OCI-LY1 (cell line): ENCODE data around the gene GLMN.

Experiments used
- H2AFZ ChIP-seq: fragments of 200-600 bp; sonication (generic), shearing (Covaris generic); 2 replicates; pipeline ENCODE4 v1.6.0; 2014; ENCODE audit warnings: antibody characterized with exemption, mild to moderate bottlenecking, low read length
- H3F3A ChIP-seq: fragments of 200-600 bp; sonication (generic), shearing (Covaris generic); 2 replicates; pipeline ENCODE4 v1.6.0; 2014; ENCODE audit warnings: mild to moderate bottlenecking, antibody characterized with exemption, low read length, moderate library complexity; ENCODE audit not compliant: insufficient read depth
- H3K27ac ChIP-seq: fragments of 200-600 bp; sonication (generic); 2 replicates; pipeline ENCODE4 v1.5.1; 2014; ENCODE audit warnings: low read length, mixed run types, mild to moderate bottlenecking, low read depth; ENCODE audit not compliant: poor library complexity, severe bottlenecking
- H3K27me3 ChIP-seq: fragments of 200-600 bp; sonication (generic); 2 replicates; pipeline ENCODE4 v1.6.0; 2014; ENCODE audit warnings: antibody characterized with exemption, mild to moderate bottlenecking, low read length, moderate library complexity; ENCODE audit not compliant: insufficient read depth
- H3K36me3 ChIP-seq: fragments of 200-600 bp; sonication (generic); 2 replicates; pipeline ENCODE4 v1.6.1; 2014; ENCODE audit warnings: mild to moderate bottlenecking, antibody characterized with exemption, low read length, moderate library complexity, mixed read lengths; ENCODE audit not compliant: insufficient read depth
- H3K4me1 ChIP-seq: fragments of 200-600 bp; sonication (generic); 2 replicates; pipeline ENCODE4 v1.5.1; 2014; ENCODE audit warnings: mild to moderate bottlenecking, low read length, moderate library complexity; ENCODE audit not compliant: insufficient read depth, severe bottlenecking
- H3K4me2 ChIP-seq: fragments of 200-600 bp; sonication (generic), shearing (Covaris generic); 2 replicates; pipeline ENCODE4 v1.6.1; 2014; ENCODE audit warnings: low read length
- H3K4me3 ChIP-seq: fragments of 200-600 bp; sonication (generic); 2 replicates; pipeline ENCODE4 v1.5.1; 2014; ENCODE audit warnings: low read length, low read depth, mild to moderate bottlenecking, mixed read lengths; ENCODE audit not compliant: poor library complexity, severe bottlenecking
- H3K79me2 ChIP-seq: fragments of 200-600 bp; shearing (Covaris generic); 2 replicates; pipeline ENCODE4 v1.6.1; 2016; ENCODE audit warnings: mixed run types, low read length, mixed read lengths; ENCODE audit not compliant: insufficient read depth
- H3K9ac ChIP-seq: fragments of 200-600 bp; sonication (generic), shearing (Covaris generic); 2 replicates; pipeline ENCODE4 v1.6.1; 2014; ENCODE audit warnings: mild to moderate bottlenecking, low read length, mixed read lengths
- H3K9me2 ChIP-seq: fragments of 200-600 bp; sonication (generic), shearing (Covaris generic); 2 replicates; pipeline ENCODE4 v1.6.1; 2014; ENCODE audit warnings: low read depth, mild to moderate bottlenecking, low read length, mixed read lengths
- H3K9me3 ChIP-seq: fragments of 200-600 bp; shearing (Covaris generic); 2 replicates; pipeline ENCODE4 v1.6.1; 2014; ENCODE audit warnings: low read length, mixed read lengths
- H4K20me1 ChIP-seq: fragments of 200-600 bp; sonication (generic), shearing (Covaris generic); 2 replicates; pipeline ENCODE4 v1.6.0; 2016; ENCODE audit warnings: mild to moderate bottlenecking, low read length; ENCODE audit not compliant: insufficient read depth
- EZH2 ChIP-seq: fragments of 200-600 bp; sonication (generic), shearing (Covaris generic); IDR thresholded peaks from 2 replicates; pipeline ENCODE4 v1.8.0; 2017; ENCODE audit warnings: borderline replicate concordance, mixed run types, mild to moderate bottlenecking, antibody characterized with exemption, low read length, moderate library complexity, mixed read lengths
- TF ChIP-seq, protein P1 (sequence below): fragments of 200-600 bp; sonication (generic), shearing (Covaris generic); IDR thresholded peaks from 2 replicates; pipeline ENCODE4 v1.5.1; 2017; ENCODE audit warnings: mild to moderate bottlenecking, antibody characterized with exemption, low read length, moderate library complexity, mixed read lengths

The GLMN gene

DNA sequence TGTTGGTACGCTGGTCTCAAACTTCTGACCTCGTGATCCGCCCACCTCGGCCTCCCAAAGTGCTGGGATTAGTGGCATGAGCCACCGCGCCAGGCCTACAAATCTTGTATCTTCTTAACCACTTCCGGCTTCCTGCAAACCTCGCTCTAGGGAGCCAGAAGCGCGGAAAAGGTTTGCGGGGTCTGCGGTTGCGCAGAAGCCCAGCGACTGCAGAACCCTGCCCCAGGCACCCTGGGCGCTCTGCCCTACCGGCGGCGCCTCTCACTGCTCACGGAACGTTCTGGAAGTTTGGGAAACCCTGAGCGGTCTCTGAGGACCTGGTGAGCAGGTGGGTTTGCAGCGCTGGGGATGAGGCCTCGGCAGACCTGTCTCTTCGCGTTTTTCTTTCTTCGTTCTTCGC, 81.1 kb downstream of the GLMN start, which contains the start of gene C1orf146:
C1orf146 (plus strand) TSS at position 195 of the 400 bp plus-strand sequence. CDS start 13,506 bp downstream, outside the sequence.
- Histone ChIP-seq H3K36me3 (no peaks in the 10 kb centered on the region), H3K4me1 (no peaks in the 10 kb centered on the region), H4K20me1 (no peaks in the 10 kb centered on the region), H3K79me2 (no peaks in the 10 kb centered on the region), H3K4me3 (no peak within 1 kb of the TSS), H2AFZ (no peak within 1 kb of the TSS), H3K27ac (no peak within 1 kb of the TSS), H3K9ac (no peak within 1 kb of the TSS), H3K9me2 (no peaks in the 10 kb centered on the region), H3F3A (no peaks in the 10 kb centered on the region), H3K4me2 (no peak within 1 kb of the TSS), H3K27me3 (no peaks in the 10 kb centered on the region), H3K9me3 (no peaks in the 10 kb centered on the region)
- TF ChIP-seq, protein P1, sequence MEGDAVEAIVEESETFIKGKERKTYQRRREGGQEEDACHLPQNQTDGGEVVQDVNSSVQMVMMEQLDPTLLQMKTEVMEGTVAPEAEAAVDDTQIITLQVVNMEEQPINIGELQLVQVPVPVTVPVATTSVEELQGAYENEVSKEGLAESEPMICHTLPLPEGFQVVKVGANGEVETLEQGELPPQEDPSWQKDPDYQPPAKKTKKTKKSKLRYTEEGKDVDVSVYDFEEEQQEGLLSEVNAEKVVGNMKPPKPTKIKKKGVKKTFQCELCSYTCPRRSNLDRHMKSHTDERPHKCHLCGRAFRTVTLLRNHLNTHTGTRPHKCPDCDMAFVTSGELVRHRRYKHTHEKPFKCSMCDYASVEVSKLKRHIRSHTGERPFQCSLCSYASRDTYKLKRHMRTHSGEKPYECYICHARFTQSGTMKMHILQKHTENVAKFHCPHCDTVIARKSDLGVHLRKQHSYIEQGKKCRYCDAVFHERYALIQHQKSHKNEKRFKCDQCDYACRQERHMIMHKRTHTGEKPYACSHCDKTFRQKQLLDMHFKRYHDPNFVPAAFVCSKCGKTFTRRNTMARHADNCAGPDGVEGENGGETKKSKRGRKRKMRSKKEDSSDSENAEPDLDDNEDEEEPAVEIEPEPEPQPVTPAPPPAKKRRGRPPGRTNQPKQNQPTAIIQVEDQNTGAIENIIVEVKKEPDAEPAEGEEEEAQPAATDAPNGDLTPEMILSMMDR, result no peak
- TF ChIP-seq EZH2, result no peak

DNA sequence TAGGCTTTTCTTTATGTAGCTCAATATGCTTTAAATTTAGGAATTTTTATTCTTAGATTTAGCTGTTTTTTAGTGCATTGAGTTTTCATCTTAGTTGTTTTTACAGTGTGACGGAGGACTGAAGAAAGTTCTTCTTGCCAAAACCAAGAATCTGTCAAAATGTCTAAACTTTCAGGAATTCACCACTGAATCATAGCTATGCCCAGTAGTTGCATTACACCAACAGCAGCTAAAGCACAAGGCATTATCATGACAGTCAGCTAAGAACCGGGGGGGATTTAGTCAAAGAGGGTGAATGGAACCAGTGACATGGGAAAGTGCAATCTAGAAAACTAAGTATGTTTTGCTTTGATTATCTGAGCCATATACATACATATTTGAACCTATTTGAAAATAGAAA, 87.6 kb downstream of the GLMN start:
- H3K79me2 ChIP-seq, result no peaks in the 10 kb centered on the region
- H3K9ac ChIP-seq, result no peak overlapping the region
- H4K20me1 ChIP-seq, result no peaks in the 10 kb centered on the region
- no peak overlapping the region for H3K27ac ChIP-seq
- no peaks in the 10 kb centered on the region for H3K9me2 ChIP-seq
- TF ChIP-seq EZH2, result no peak
- TF ChIP-seq, protein P1, result no peak
- H2AFZ ChIP-seq, result no peak overlapping the region
- no peaks in the 10 kb centered on the region for H3K36me3 ChIP-seq
- H3K9me3 ChIP-seq, result 0 out of 2 replicates have a peak, but pooled peaks cover 2% of the 10 kb centered on the region
- no peak overlapping the region for H3K4me3 ChIP-seq
- H3F3A ChIP-seq, result no peaks in the 10 kb centered on the region
- no peaks in the 10 kb centered on the region for H3K4me1 ChIP-seq
- H3K27me3 ChIP-seq, result no peaks in the 10 kb centered on the region
- H3K4me2 ChIP-seq, result no peak overlapping the region

DNA sequence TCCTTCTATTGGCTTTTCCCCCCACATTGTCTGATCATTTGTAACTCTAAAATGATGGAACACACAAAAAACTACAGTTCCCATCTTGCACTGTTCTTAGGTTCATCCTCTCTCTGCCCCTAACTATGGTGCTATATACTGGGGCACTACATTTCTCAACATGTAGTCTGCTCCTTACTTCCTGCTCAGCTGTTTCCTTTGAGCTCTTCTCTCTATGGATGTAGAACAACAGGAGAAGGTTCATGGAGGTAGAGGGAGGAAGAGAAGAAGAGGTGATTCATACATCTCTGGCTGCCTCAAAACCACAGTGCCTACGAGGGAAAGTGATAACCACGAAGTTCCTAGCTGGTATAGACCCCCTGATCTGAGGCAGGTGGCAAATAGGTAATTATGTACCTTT, 88.1 kb downstream of the GLMN start:
- no peak for TF ChIP-seq EZH2
- TF ChIP-seq, protein P1, result no peak
- H3K27me3 ChIP-seq, result no peaks in the 10 kb centered on the region

More for the DNA sequence above, 88.1 kb downstream of the GLMN start:
- Histone ChIP-seq H3K9me3 (0 out of 2 replicates have a peak, but pooled peaks cover 3% of the 10 kb centered on the region), H3F3A (no peaks in the 10 kb centered on the region), H3K9me2 (no peaks in the 10 kb centered on the region), H3K4me3 (no peak overlapping the region), H3K27ac (no peak overlapping the region), H3K79me2 (no peaks in the 10 kb centered on the region), H3K4me2 (no peak overlapping the region), H4K20me1 (no peaks in the 10 kb centered on the region), H3K36me3 (no peaks in the 10 kb centered on the region), H2AFZ (no peak overlapping the region), H3K4me1 (no peaks in the 10 kb centered on the region), H3K9ac (no peak overlapping the region)
